ENCODE results near the gene GEMIN4. TPM values are rescaled to one million over a fixed set of nuclear protein-coding genes. Genes with fewer than 3 reads are reported as not detected.

GEMIN4 gene
- total and polyA plus RNA-seq, 2 experiments from 2014 or later: 14.1 to 45.0 TPM

- Histone ChIP-seq H3K4me1 (ENCODE audit: insufficient read depth) (peaks cover 6% of the 10 kb centered on the region; the same call in 1 of the 2 replicates), H3K79me2 (replicated peaks; ENCODE audit: insufficient read depth) (peaks cover 32% of the 10 kb centered on the region), H3K4me2 (no peak overlapping the region), H4K20me1 (replicated peaks; ENCODE audit: insufficient read depth) (peaks cover 12% of the 10 kb centered on the region), H3K36me3 (ENCODE audit: insufficient read depth) (peaks cover 50% of the 10 kb centered on the region), H3K9me2 (ENCODE audit: insufficient read depth) (no peaks in the 10 kb centered on the region), H3F3A (replicated peaks; ENCODE audit: low read depth) (0 out of 2 replicates have a peak, but pooled peaks cover 18% of the 10 kb centered on the region), H3K27me3 (ENCODE audit: insufficient read depth) (no peaks in the 10 kb centered on the region), H2AFZ (no peak overlapping the region), H3K4me3 (no peak overlapping the region), H3K27ac (ENCODE audit: low read depth) (no peak overlapping the region)
- no peak overlapping the region for H3K4me3 Mint-ChIP-seq
- no peak for TF ChIP-seq REST (IDR thresholded peaks at IDR 0.05; ENCODE audit: unreplicated experiment)
- no peak overlapping the region for H3K27ac Mint-ChIP-seq
- H3K36me3 Mint-ChIP-seq (ENCODE audit: low read depth): peaks cover 95% of the 10 kb centered on the region
- H3K9me3 Mint-ChIP-seq: peaks cover 31% of the 10 kb centered on the region
- peaks cover 9% of the 10 kb centered on the region for H3K27me3 Mint-ChIP-seq (ENCODE audit: insufficient read depth, low read depth, poor library complexity)
- ATAC-seq (no peak), DNase-seq (ENCODE audit: low spot score) (no peak)
- H3K4me1 Mint-ChIP-seq: peaks cover 9% of the 10 kb centered on the region
These were observed 5.9 kb downstream of the GEMIN4 start for GRCh38 chr17:746181-746580.

GRCh38 chr17:745406-745805, 6.7 kb downstream of the GEMIN4 start:
- peaks cover 7% of the 10 kb centered on the region for H3K27me3 Mint-ChIP-seq (ENCODE audit: insufficient read depth, low read depth, poor library complexity)

More at GRCh38 chr17:745406-745805, 6.7 kb downstream of the GEMIN4 start:
- peaks cover 96% of the 10 kb centered on the region for H3K36me3 Mint-ChIP-seq (ENCODE audit: low read depth)
- no peaks in the 10 kb centered on the region for H3K27me3 ChIP-seq (ENCODE audit: insufficient read depth)
- peaks cover 2% of the 10 kb centered on the region; the same call in 2 of the 3 replicates for H3K4me1 Mint-ChIP-seq
- peaks cover 12% of the 10 kb centered on the region for H4K20me1 ChIP-seq (replicated peaks; ENCODE audit: insufficient read depth)
- no peak overlapping the region for H3K27ac Mint-ChIP-seq
- DNase-seq (ENCODE audit: low spot score) (no peak), ATAC-seq (no peak)
- H3K4me3 ChIP-seq: no peak overlapping the region
- H3K4me3 Mint-ChIP-seq: no peak overlapping the region
- H3F3A ChIP-seq (replicated peaks; ENCODE audit: low read depth): 0 out of 2 replicates have a peak, but pooled peaks cover 22% of the 10 kb centered on the region
- TF ChIP-seq ZNF331 (CRISPR knock-in tag; IDR thresholded peaks at IDR 0.05; ENCODE audit: low read depth): no peak
- no peak for TF ChIP-seq CREB1 (CRISPR knock-in tag; IDR thresholded peaks at IDR 0.05; ENCODE audit: low read depth)
- TF ChIP-seq CTCF (conservative IDR thresholded peaks at IDR 0.05; ENCODE audit: low read depth in 2 of 2): no peak
- TF ChIP-seq, protein P1, sequence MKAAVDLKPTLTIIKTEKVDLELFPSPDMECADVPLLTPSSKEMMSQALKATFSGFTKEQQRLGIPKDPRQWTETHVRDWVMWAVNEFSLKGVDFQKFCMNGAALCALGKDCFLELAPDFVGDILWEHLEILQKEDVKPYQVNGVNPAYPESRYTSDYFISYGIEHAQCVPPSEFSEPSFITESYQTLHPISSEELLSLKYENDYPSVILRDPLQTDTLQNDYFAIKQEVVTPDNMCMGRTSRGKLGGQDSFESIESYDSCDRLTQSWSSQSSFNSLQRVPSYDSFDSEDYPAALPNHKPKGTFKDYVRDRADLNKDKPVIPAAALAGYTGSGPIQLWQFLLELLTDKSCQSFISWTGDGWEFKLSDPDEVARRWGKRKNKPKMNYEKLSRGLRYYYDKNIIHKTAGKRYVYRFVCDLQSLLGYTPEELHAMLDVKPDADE (IDR thresholded peaks at IDR 0.05): no peak
- TF ChIP-seq ZNF114 (CRISPR knock-in tag; IDR thresholded peaks at IDR 0.05): no peak
- no peak for TF ChIP-seq STAT1 (IDR thresholded peaks at IDR 0.05; ENCODE audit: unreplicated experiment)
- no peak for TF ChIP-seq REST (IDR thresholded peaks at IDR 0.05; ENCODE audit: unreplicated experiment)
- no peak for TF ChIP-seq EZH2 (IDR thresholded peaks at IDR 0.05; ENCODE audit: low read depth, unreplicated experiment)
- H3K27ac ChIP-seq (ENCODE audit: low read depth): no peak overlapping the region
- no peaks in the 10 kb centered on the region for H3K4me1 ChIP-seq (ENCODE audit: insufficient read depth)
- peaks cover 25% of the 10 kb centered on the region for H3K79me2 ChIP-seq (replicated peaks; ENCODE audit: insufficient read depth)
- peaks cover 24% of the 10 kb centered on the region for H3K9me3 Mint-ChIP-seq
- H3K9me2 ChIP-seq (ENCODE audit: insufficient read depth): no peaks in the 10 kb centered on the region
- H3K4me2 ChIP-seq: no peak overlapping the region
- H2AFZ ChIP-seq: no peak overlapping the region
- peaks cover 50% of the 10 kb centered on the region for H3K36me3 ChIP-seq (ENCODE audit: insufficient read depth)
